ENCODE measurements around the gene MGAT2. TPM values are rescaled to one million over a fixed set of nuclear protein-coding genes. Genes with fewer than 3 reads are reported as not detected.

Gene MGAT2
- total RNA-seq, 1 donor from 2014 or later = 24.1 TPM

DNA sequence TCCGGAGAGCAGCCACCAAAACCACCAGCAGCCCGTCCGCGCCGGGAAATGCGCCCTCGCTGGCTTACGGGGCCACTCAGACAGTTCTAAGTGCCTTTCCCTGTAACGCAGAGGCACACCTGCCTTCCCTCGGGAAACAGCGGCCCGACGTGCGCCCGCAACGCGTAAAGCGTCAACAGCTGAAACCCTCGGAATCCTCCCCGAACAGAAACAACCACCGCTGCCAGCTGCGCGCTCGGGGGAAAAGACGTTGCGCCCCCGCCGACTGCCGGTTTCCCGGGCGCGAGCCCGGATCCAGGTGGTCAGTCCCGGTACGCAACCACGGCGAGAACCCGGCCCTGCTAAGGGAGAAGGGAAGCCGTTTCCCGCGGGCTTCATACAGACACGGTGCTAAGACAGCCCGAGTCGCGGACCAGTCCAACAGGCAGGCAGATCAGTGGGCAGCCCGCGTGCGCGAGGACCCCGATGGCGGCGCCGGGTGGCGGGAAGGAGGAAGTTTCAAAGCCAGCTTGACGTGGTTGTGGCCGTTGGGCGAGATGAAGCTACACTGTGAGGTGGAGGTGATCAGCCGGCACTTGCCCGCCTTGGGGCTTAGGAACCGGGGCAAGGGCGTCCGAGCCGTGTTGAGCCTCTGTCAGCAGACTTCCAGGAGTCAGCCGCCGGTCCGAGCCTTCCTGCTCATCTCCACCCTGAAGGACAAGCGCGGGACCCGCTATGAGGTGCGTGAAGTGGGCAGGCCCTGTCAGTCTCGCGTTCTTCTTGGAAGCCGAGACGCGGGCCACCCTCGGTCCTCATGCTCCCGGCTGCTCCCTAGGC is 21.9 kb upstream of the MGAT2 start, which contains the start of gene LRR1:
Gene LRR1 (plus strand): TSS at position 456 of the 816 bp plus-strand sequence. CDS start 81 bp downstream, at position 537.
- peak; percentile 95 for ATAC-seq
- H3K4me3 ChIP-seq = peak within 1 kb of the TSS; percentile 98
- H3K4me1 ChIP-seq = peaks cover 16% of the 10 kb centered on the region
- intact Hi-C loops (cut with DNase I) = no loop called here
- H3K36me3 ChIP-seq = no peaks in the 10 kb centered on the region
- H3K27ac ChIP-seq = peak within 1 kb of the TSS; percentile 97
- no peaks in the 10 kb centered on the region for H3K27me3 ChIP-seq (ENCODE audit: low read depth)
- TF ChIP-seq, protein P1, sequence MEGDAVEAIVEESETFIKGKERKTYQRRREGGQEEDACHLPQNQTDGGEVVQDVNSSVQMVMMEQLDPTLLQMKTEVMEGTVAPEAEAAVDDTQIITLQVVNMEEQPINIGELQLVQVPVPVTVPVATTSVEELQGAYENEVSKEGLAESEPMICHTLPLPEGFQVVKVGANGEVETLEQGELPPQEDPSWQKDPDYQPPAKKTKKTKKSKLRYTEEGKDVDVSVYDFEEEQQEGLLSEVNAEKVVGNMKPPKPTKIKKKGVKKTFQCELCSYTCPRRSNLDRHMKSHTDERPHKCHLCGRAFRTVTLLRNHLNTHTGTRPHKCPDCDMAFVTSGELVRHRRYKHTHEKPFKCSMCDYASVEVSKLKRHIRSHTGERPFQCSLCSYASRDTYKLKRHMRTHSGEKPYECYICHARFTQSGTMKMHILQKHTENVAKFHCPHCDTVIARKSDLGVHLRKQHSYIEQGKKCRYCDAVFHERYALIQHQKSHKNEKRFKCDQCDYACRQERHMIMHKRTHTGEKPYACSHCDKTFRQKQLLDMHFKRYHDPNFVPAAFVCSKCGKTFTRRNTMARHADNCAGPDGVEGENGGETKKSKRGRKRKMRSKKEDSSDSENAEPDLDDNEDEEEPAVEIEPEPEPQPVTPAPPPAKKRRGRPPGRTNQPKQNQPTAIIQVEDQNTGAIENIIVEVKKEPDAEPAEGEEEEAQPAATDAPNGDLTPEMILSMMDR (IDR thresholded peaks at IDR 0.05) = peak; percentile 12
- peak; percentile 92 for DNase-seq
- H3K9me3 ChIP-seq = no peaks in the 10 kb centered on the region

DNA sequence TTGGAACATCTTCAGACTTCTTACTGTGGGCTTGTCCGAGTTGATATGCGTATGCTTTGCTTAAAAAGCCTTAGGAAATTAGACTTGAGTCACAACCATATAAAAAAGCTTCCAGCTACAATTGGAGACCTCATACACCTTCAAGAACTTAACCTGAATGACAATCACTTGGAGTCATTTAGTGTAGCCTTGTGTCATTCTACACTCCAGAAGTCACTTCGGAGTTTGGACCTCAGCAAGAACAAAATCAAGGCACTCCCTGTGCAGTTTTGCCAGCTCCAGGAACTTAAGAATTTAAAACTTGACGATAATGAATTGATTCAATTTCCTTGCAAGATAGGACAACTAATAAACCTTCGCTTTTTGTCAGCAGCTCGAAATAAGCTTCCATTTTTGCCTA is 13.0 kb upstream of the MGAT2 start:
- Histone ChIP-seq H3K4me3 (no peak overlapping the region), H3K36me3 (no peaks in the 10 kb centered on the region), H3K9me3 (no peaks in the 10 kb centered on the region), H3K27ac (no peak overlapping the region), H3K4me1 (no peaks in the 10 kb centered on the region), H3K27me3 (ENCODE audit: low read depth) (no peaks in the 10 kb centered on the region)
- no peak for DNase-seq
- intact Hi-C loops (cut with DNase I) = no loop called here
- ATAC-seq = no peak
- TF ChIP-seq, protein P1 (IDR thresholded peaks at IDR 0.05) = no peak

DNA sequence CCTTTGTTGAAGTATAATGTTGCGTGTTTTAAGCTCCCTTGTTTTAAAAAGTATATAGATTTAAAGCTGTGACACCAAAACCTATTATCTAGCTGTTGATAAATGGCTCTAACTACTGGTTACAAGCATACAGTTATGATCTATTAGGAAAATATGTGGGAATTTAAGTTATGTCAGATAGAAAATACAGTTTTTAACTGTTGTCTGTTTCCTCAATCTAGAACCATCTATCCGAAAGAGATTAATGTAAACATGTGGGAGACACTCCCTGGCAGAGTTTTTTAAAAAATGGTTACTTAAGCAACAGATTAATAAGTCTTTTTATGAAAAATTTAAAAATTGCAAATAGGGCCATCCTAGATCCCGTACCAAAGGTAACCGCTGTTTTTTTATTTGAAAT is 8.3 kb upstream of the MGAT2 start:
- no peaks in the 10 kb centered on the region for H3K27me3 ChIP-seq (ENCODE audit: low read depth)
- intact Hi-C loops (cut with DNase I) = no loop called here
- no peak overlapping the region for H3K27ac ChIP-seq

DNA sequence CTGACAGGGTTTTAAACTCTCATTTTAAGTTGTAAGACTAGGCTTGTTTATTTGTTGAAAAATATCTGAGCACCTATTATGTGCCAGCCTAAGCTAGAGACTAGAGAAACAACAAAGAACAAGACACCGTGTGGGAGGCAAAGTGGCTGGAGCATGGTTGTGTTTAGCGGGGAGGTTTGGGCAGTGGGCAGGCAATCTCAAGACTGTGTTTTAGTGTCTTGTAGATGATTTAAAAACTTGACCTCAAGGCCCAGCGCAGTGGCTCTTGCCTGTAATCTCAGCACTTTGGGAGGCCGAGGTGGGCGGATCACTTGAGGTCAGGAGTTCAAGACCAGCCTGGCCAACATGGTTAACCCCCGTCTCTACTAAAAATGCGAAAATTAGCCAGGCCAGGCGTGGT is 7.9 kb upstream of the MGAT2 start:
- no peaks in the 10 kb centered on the region for H3K9me3 ChIP-seq
- H3K27ac ChIP-seq = no peak overlapping the region
- H3K36me3 ChIP-seq = peaks cover 6% of the 10 kb centered on the region
- no peaks in the 10 kb centered on the region for H3K4me1 ChIP-seq
- no peak overlapping the region for H3K4me3 ChIP-seq
- TF ChIP-seq, protein P1 (IDR thresholded peaks at IDR 0.05) = no peak
- H3K27me3 ChIP-seq (ENCODE audit: low read depth) = no peaks in the 10 kb centered on the region
- intact Hi-C loops (cut with DNase I) = no loop called here
- ATAC-seq = no peak
- no peak for DNase-seq

More for the DNA sequence above, 8.3 kb upstream of the MGAT2 start:
- no peak for DNase-seq
- Histone ChIP-seq H3K36me3 (peaks cover 2% of the 10 kb centered on the region), H3K4me3 (no peak overlapping the region), H3K4me1 (no peaks in the 10 kb centered on the region), H3K9me3 (no peaks in the 10 kb centered on the region)
- TF ChIP-seq, protein P1 (IDR thresholded peaks at IDR 0.05) = no peak
- no peak for ATAC-seq

DNA sequence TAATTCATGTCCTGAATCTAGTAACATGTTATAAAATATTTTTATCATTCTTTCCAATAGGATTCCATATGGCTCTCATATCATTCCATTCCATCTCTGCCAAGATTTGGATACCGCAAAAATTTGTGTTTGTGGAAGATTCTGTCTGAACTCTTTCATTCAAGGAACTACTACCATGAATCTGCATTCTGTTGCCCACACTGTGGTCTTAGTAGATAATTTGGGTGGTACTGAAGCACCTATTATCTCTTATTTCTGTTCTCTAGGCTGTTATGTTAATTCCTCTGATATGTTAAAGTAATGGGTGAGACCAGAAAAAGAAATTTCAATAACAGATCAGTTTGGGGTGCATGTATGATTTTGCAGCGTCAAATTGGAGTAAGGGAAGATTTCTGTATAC is 6.4 kb upstream of the MGAT2 start:
- H3K4me3 ChIP-seq = no peak overlapping the region
- no peak for ATAC-seq
- no peak for DNase-seq
- H3K4me1 ChIP-seq = peaks cover 7% of the 10 kb centered on the region
- TF ChIP-seq, protein P1 (IDR thresholded peaks at IDR 0.05) = no peak
- no peaks in the 10 kb centered on the region for H3K27me3 ChIP-seq (ENCODE audit: low read depth)
- H3K9me3 ChIP-seq = no peaks in the 10 kb centered on the region
- intact Hi-C loops (cut with DNase I) = no loop called here
- H3K36me3 ChIP-seq = peaks cover 21% of the 10 kb centered on the region
- no peak overlapping the region for H3K27ac ChIP-seq

All from lower lobe of right lung (tissue), 2 donors.